HG03520 (cell line): Measurements from ENCODE around the gene PEX3.
A peak's percentile ranks its signal among the peaks of the same experiment; 100 is the strongest.

ENCODE experiments used
- ATAC-seq: cut with Tn5 transposase; IDR thresholded peaks from one replicate; pipeline ENCODE4 v1.9.1; 2021; ENCODE audit warnings: mild to moderate bottlenecking, moderate library complexity; ENCODE audit not compliant: unreplicated experiment

Gene PEX3

GRCh38 chr6:143450453-143451371 lies at the start of gene PEX3, which contains the start of gene ADAT2:
Gene PEX3 (plus strand): TSS chr6:143450805. CDS start chr6:143451043, 238 bp downstream.
Gene ADAT2 (minus strand): TSS chr6:143450695. CDS start chr6:143450658, 37 bp downstream.
- peak; percentile 91 for ATAC-seq

GRCh38 chr6:143401068-143401446 lies 49.5 kb upstream of the PEX3 start:
- no peak for ATAC-seq

GRCh38 chr6:143401636-143402370 lies 48.8 kb upstream of the PEX3 start:
- no peak for ATAC-seq

- ATAC-seq, result no peak
These were observed 47.8 kb upstream of the PEX3 start for GRCh38 chr6:143402721-143403336.

- ATAC-seq, result no peak
These were observed 45.0 kb upstream of the PEX3 start for GRCh38 chr6:143405373-143406154.

GRCh38 chr6:143406673-143407072 lies 43.9 kb upstream of the PEX3 start:
- ATAC-seq, result no peak

GRCh38 chr6:143408151-143408786 lies 42.3 kb upstream of the PEX3 start:
- no peak for ATAC-seq

- ATAC-seq, result no peak
These were observed 41.8 kb upstream of the PEX3 start for GRCh38 chr6:143408787-143409162.

- no peak for ATAC-seq
These were observed 39.7 kb upstream of the PEX3 start for GRCh38 chr6:143410859-143411270.

- no peak for ATAC-seq
These were observed 35.8 kb upstream of the PEX3 start for GRCh38 chr6:143414769-143415168.

GRCh38 chr6:143419526-143419925 lies 31.1 kb upstream of the PEX3 start:
- ATAC-seq, result no peak

- ATAC-seq, result no peak
These were observed 24.6 kb upstream of the PEX3 start for GRCh38 chr6:143426026-143426425.

- ATAC-seq, result peak; percentile 100
These were observed 23.3 kb upstream of the PEX3 start for GRCh38 chr6:143427109-143427817.

- ATAC-seq, result no peak
These were observed 20.6 kb upstream of the PEX3 start for GRCh38 chr6:143429970-143430369.

- no peak for ATAC-seq
These were observed 19.4 kb upstream of the PEX3 start for GRCh38 chr6:143431226-143431625.

- no peak for ATAC-seq
These were observed 18.0 kb upstream of the PEX3 start for GRCh38 chr6:143432588-143432987.

- ATAC-seq, result no peak
These were observed 9.6 kb upstream of the PEX3 start for GRCh38 chr6:143441010-143441409.

GRCh38 chr6:143441680-143442545 lies 8.7 kb upstream of the PEX3 start:
- ATAC-seq, result no peak

GRCh38 chr6:143443096-143443495 lies 7.5 kb upstream of the PEX3 start:
- ATAC-seq, result no peak
